ENCODE data around the gene FCRLB. TPM values are rescaled to one million over a fixed set of nuclear protein-coding genes. Genes with fewer than 3 reads are reported as not detected.
A peak's percentile ranks its signal among the peaks of the same experiment; 100 is the strongest.

The FCRLB gene
- total and polyA plus RNA-seq, 2 donors (not counting 3 experiments of a cell fraction or from before 2014, with no cell fraction given), result 0.62 TPM

- H3K9ac ChIP-seq (replicated peaks; ENCODE audit: extremely low read depth, insufficient read depth, low read length), result no peak overlapping the region
- FAIRE-seq (no peak), DNase-seq (ENCODE audit: low read depth, low spot score) (no peak)
- no peaks in the 10 kb centered on the region for H3K9me1 ChIP-seq (replicated peaks; ENCODE audit: control insufficient read depth, extremely low read depth, insufficient read depth, low read length)
- dilution Hi-C loops (cut with MboI; ENCODE audit: extremely low pct_ligation_motif_present, low sequenced_read_pairs), result no loop called here
- H4K20me1 ChIP-seq (replicated peaks; ENCODE audit: control insufficient read depth, extremely low read depth, insufficient read depth, low read length), result no peaks in the 10 kb centered on the region
- no peaks in the 10 kb centered on the region for H3K79me2 ChIP-seq (ENCODE audit: control insufficient read depth, insufficient read depth, low read length)
- H3K27ac ChIP-seq (ENCODE audit: insufficient read depth, low read depth, low read length), result no peak overlapping the region
- H3K9me3 ChIP-seq (replicated peaks; ENCODE audit: control insufficient read depth, insufficient read depth, low read length), result no peaks in the 10 kb centered on the region
- no peak overlapping the region for H3K4me2 ChIP-seq (ENCODE audit: insufficient read depth, low read length)
- TF ChIP-seq POLR2A (IDR thresholded peaks at IDR 0.05; ENCODE audit: low read depth, low read length), result no peak
- ChIA-PET POLR2A (no interaction called here), CTCF (interaction anchor here (1.3 kb wide), 1 partner anchor 14 kb away, joined by 3 read pairs; no protein-coding TSS in a partner anchor)
- H2AFZ ChIP-seq (ENCODE audit: low read depth, low read length), result no peak overlapping the region
- no peaks in the 10 kb centered on the region for H3K36me3 ChIP-seq (ENCODE audit: control insufficient read depth in 2 of 2, extremely low read depth in 1 of 2, insufficient read depth in 2 of 2, low read length in 2 of 2)
- no peak overlapping the region for H3K4me3 ChIP-seq (replicated peaks in 1 of 3; ENCODE audit: insufficient read depth in 1 of 3, low read depth in 1 of 3, low read length in 3 of 3)
- BruUV-seq (replicated peaks), result no TSS peak
- intact Hi-C loops (cut with micrococcal nuclease), result no loop called here
- peaks cover 5 to 10% of the 10 kb centered on the region in 2 experiments for H3K27me3 ChIP-seq (ENCODE audit: control insufficient read depth in 2 of 2, insufficient read depth in 2 of 2, low read length in 2 of 2)
- no peaks in the 10 kb centered on the region for H3K4me1 ChIP-seq (ENCODE audit: control insufficient read depth, extremely low read depth, insufficient read depth, low read length)
Measured at GRCh38 chr1:161706113-161706481, 15.2 kb upstream of the FCRLB start.

- H3K36me3 ChIP-seq (ENCODE audit: control insufficient read depth in 2 of 2, extremely low read depth in 1 of 2, insufficient read depth in 2 of 2, low read length in 2 of 2), result no peaks in the 10 kb centered on the region
- no peaks in the 10 kb centered on the region for H3K9me1 ChIP-seq (replicated peaks; ENCODE audit: control insufficient read depth, extremely low read depth, insufficient read depth, low read length)
- no peak within 1 kb of the TSS for H3K4me3 ChIP-seq (replicated peaks in 1 of 3; ENCODE audit: insufficient read depth in 1 of 3, low read depth in 1 of 3, low read length in 3 of 3)
- no peak for FAIRE-seq
- TF ChIP-seq POLR2A (IDR thresholded peaks at IDR 0.05; ENCODE audit: low read depth, low read length) (no peak), POLR2AphosphoS5 (IDR thresholded peaks at IDR 0.05; ENCODE audit: insufficient read depth, low read depth, low read length) (no peak), EZH2 (IDR thresholded peaks at IDR 0.05; ENCODE audit: borderline replicate concordance, low read depth, low read length, severe bottlenecking) (no peak), MYC (IDR thresholded peaks at IDR 0.05; ENCODE audit: low read depth, low read length) (no peak), GATA2 (IDR thresholded peaks at IDR 0.05; ENCODE audit: insufficient read depth, insufficient read length, low read depth, low read length) (no peak), CTCF (IDR thresholded peaks at IDR 0.05; ENCODE audit: extremely low read depth in 1 of 2, insufficient read depth in 1 of 2, low read depth in 1 of 2, low read length in 2 of 2) (no peak), MAX (IDR thresholded peaks at IDR 0.05; ENCODE audit: insufficient read depth, insufficient read length) (no peak), FOS (IDR thresholded peaks at IDR 0.05; ENCODE audit: borderline replicate concordance, insufficient read depth, low read length) (peak; percentile 35)
- no peak within 1 kb of the TSS for H2AFZ ChIP-seq (ENCODE audit: low read depth, low read length)
- no peak within 1 kb of the TSS for H3K4me2 ChIP-seq (ENCODE audit: insufficient read depth, low read length)
- H4K20me1 ChIP-seq (replicated peaks; ENCODE audit: control insufficient read depth, extremely low read depth, insufficient read depth, low read length), result no peaks in the 10 kb centered on the region
- no peak for DNase-seq (ENCODE audit: low read depth, low spot score)
- H3K27ac ChIP-seq (ENCODE audit: insufficient read depth, low read depth, low read length), result no peak within 1 kb of the TSS
- ChIA-PET CTCF (interaction anchor here (0.7 to 1.3 kb wide), 3 partner anchors 15 to 86 kb away, joined by 3 read pairs; no protein-coding TSS in a partner anchor), POLR2A (no interaction called here)
- no peak within 1 kb of the TSS for H3K9ac ChIP-seq (replicated peaks; ENCODE audit: extremely low read depth, insufficient read depth, low read length)
- H3K27me3 ChIP-seq (ENCODE audit: control insufficient read depth in 2 of 2, insufficient read depth in 2 of 2, low read length in 2 of 2), result peaks cover 5 to 12% of the 10 kb centered on the region in 2 experiments
- no TSS peak for BruUV-seq (replicated peaks)
- intact Hi-C loops (cut with micrococcal nuclease), result no loop called here
- dilution Hi-C loops (cut with MboI; ENCODE audit: extremely low pct_ligation_motif_present, low sequenced_read_pairs), result no loop called here
- no peaks in the 10 kb centered on the region for H3K4me1 ChIP-seq (ENCODE audit: control insufficient read depth, extremely low read depth, insufficient read depth, low read length)
- H3K79me2 ChIP-seq (ENCODE audit: control insufficient read depth, insufficient read depth, low read length), result no peaks in the 10 kb centered on the region
- no peaks in the 10 kb centered on the region for H3K9me3 ChIP-seq (replicated peaks; ENCODE audit: control insufficient read depth, insufficient read depth, low read length)
Measured at GRCh38 chr1:161706482-161707347, 14.6 kb upstream of the FCRLB start, which contains the start of gene FCRLA. TSS of gene FCRLA (plus strand) at chr1:161707229. CDS start at chr1:161707265, 36 bp downstream.

All from endothelial cell of umbilical vein (primary cell).